HEK293 (cell line): ENCODE results near the gene PRPF38B.

Source experiments
- YY1 ChIP-seq: fragments of 450-650 bp; formaldehyde crosslinking; IDR thresholded peaks from 2 replicates; pipeline ENCODE4 v1.5.1; 2018; ENCODE audit warnings: missing biosample characterization, missing genetic modification characterization
- ZNF629 ChIP-seq: fragments of 450-650 bp; formaldehyde crosslinking; IDR thresholded peaks from 2 replicates; pipeline ENCODE4 v1.5.1; 2017; ENCODE audit warnings: missing biosample characterization, missing genetic modification characterization
- ZNF664 ChIP-seq: fragments of 450-650 bp; formaldehyde crosslinking; IDR thresholded peaks from 2 replicates; pipeline ENCODE4 v1.5.1; 2016; ENCODE audit warnings: missing biosample characterization, missing genetic modification characterization
- TF ChIP-seq, protein P1 (sequence below): fragments of 450-650 bp; formaldehyde crosslinking; IDR thresholded peaks from 2 replicates; pipeline ENCODE4 v1.5.1; 2016; ENCODE audit warnings: missing biosample characterization, missing genetic modification characterization
- TF ChIP-seq, protein P2 (sequence below): fragments of 450-650 bp; formaldehyde crosslinking; IDR thresholded peaks from 2 replicates; pipeline ENCODE4 v1.5.1; 2017; ENCODE audit warnings: missing biosample characterization, missing genetic modification characterization
- TF ChIP-seq, protein P3 (sequence below): sonication (generic); formaldehyde crosslinking; IDR thresholded peaks from 2 replicates; pipeline ENCODE4 v1.8.1; 2022; ENCODE audit warnings: mild to moderate bottlenecking, moderate library complexity, missing genetic modification reagents

DNA sequence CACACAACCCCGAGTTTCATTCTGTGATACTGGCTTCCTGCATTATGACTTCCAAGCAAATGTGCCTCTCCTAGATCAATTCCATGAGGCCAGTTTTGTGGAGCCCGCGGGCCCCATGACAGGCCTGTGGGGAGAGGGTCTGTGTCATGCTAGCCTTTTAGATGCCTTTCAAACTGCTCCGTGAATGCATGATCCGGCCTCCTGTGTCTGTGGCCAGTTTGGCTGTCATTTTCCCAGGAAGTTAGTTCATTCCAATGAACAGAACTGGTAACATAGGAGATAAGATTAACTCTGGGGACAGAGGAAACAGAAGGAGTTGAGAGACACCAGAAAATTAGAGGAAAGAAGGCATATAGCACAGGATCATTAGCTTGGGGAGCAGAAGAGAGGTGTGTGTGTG is 23.8 kb downstream of the PRPF38B start:
- TF ChIP-seq, protein P1, sequence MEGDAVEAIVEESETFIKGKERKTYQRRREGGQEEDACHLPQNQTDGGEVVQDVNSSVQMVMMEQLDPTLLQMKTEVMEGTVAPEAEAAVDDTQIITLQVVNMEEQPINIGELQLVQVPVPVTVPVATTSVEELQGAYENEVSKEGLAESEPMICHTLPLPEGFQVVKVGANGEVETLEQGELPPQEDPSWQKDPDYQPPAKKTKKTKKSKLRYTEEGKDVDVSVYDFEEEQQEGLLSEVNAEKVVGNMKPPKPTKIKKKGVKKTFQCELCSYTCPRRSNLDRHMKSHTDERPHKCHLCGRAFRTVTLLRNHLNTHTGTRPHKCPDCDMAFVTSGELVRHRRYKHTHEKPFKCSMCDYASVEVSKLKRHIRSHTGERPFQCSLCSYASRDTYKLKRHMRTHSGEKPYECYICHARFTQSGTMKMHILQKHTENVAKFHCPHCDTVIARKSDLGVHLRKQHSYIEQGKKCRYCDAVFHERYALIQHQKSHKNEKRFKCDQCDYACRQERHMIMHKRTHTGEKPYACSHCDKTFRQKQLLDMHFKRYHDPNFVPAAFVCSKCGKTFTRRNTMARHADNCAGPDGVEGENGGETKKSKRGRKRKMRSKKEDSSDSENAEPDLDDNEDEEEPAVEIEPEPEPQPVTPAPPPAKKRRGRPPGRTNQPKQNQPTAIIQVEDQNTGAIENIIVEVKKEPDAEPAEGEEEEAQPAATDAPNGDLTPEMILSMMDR (tag by site-specific recombination) = no peak
- TF ChIP-seq ZNF664 (tag by site-specific recombination) (no peak), ZNF629 (no peak), YY1 (tag by site-specific recombination) (no peak)
- TF ChIP-seq, protein P2, sequence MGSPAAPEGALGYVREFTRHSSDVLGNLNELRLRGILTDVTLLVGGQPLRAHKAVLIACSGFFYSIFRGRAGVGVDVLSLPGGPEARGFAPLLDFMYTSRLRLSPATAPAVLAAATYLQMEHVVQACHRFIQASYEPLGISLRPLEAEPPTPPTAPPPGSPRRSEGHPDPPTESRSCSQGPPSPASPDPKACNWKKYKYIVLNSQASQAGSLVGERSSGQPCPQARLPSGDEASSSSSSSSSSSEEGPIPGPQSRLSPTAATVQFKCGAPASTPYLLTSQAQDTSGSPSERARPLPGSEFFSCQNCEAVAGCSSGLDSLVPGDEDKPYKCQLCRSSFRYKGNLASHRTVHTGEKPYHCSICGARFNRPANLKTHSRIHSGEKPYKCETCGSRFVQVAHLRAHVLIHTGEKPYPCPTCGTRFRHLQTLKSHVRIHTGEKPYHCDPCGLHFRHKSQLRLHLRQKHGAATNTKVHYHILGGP (tag by site-specific recombination) = no peak
- TF ChIP-seq, protein P3, sequence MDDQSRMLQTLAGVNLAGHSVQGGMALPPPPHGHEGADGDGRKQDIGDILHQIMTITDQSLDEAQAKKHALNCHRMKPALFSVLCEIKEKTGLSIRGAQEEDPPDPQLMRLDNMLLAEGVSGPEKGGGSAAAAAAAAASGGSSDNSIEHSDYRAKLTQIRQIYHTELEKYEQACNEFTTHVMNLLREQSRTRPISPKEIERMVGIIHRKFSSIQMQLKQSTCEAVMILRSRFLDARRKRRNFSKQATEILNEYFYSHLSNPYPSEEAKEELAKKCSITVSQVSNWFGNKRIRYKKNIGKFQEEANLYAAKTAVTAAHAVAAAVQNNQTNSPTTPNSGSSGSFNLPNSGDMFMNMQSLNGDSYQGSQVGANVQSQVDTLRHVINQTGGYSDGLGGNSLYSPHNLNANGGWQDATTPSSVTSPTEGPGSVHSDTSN (CRISPR knock-in tag) = no peak
